ENCODE measurements around the gene TMEM138.

DNA sequence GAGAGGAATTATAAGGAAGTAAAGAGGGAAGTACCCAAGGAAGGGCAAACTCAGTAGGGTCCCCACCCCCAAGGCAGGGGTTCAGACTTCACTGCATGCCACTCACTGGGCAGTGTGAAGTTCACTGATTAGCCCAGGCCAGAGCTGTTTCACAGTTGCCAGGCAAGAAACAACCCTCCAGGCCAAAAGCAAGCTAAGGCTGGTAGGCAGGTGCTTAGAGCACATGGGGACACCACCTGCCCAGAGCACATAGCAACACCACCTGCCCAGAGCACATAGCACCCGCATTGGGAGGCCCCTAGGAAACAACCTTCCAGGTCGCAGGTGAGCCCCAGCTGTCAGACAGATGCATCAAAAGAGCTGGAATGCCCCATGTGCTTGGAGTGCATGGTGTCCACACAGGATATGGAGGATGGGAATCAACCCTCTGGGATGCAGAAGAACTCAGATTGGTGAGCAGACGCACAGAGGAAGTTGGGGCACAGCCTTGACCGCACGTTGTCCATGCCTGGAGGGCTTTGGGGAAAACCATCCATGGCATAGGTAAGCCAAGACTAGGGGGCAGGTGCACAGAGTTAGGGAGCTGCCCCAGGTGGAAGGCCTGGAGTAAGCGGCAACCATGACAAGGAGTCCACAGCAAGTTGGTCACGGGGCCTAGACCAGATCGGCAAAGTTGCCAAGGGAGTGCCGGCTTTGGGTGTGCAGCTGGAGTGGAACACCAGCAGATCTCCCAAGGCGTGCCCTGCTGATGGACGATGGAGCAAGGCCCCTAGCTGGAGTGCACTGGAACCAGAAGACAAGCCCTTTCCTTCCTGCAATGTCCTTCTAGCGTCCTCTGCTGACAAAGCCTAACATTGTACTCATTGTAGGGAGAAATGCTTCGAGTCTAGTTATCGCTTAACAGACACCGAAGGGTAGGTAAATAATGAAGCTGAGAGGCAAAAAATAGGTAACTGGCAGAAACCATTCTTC lies 22.4 kb downstream of the TMEM138 start:
- TF ChIP-seq, protein P1, sequence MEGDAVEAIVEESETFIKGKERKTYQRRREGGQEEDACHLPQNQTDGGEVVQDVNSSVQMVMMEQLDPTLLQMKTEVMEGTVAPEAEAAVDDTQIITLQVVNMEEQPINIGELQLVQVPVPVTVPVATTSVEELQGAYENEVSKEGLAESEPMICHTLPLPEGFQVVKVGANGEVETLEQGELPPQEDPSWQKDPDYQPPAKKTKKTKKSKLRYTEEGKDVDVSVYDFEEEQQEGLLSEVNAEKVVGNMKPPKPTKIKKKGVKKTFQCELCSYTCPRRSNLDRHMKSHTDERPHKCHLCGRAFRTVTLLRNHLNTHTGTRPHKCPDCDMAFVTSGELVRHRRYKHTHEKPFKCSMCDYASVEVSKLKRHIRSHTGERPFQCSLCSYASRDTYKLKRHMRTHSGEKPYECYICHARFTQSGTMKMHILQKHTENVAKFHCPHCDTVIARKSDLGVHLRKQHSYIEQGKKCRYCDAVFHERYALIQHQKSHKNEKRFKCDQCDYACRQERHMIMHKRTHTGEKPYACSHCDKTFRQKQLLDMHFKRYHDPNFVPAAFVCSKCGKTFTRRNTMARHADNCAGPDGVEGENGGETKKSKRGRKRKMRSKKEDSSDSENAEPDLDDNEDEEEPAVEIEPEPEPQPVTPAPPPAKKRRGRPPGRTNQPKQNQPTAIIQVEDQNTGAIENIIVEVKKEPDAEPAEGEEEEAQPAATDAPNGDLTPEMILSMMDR (IDR thresholded peaks at IDR 0.05) = no peak
- TF ChIP-seq POLR2A (IDR thresholded peaks at IDR 0.05) (no peak), POLR2AphosphoS5 (IDR thresholded peaks at IDR 0.05; ENCODE audit: insufficient read depth in 1 of 2, low read depth in 1 of 2) (no peak)

Data from vagina (tissue), 2 donors.